ENCODE data around the gene RALGPS1.

RALGPS1 gene

GRCh38 chr9:127109212-127109711 is 194.7 kb downstream of the RALGPS1 start:
- DNase-seq (ENCODE audit: low spot score), result no peak
- in situ Hi-C loops (cut with MboI; ENCODE audit: low pct_unique_long_range_greater_than_20kb, low sequenced_read_pairs, unreplicated experiment), result no loop called here
- no peak for TF ChIP-seq CTCF (IDR thresholded peaks at IDR 0.05; ENCODE audit: extremely low read depth, insufficient read depth, missing control alignments)

GRCh38 chr9:127112056-127112455 is 197.5 kb downstream of the RALGPS1 start:
- no peak for DNase-seq (ENCODE audit: low spot score)
- in situ Hi-C loops (cut with MboI; ENCODE audit: low pct_unique_long_range_greater_than_20kb, low sequenced_read_pairs, unreplicated experiment), result no loop called here

GRCh38 chr9:127112735-127113161 is 198.2 kb downstream of the RALGPS1 start:
- DNase-seq (ENCODE audit: low spot score), result no peak
- in situ Hi-C loops (cut with MboI; ENCODE audit: low pct_unique_long_range_greater_than_20kb, low sequenced_read_pairs, unreplicated experiment), result no loop called here
- TF ChIP-seq CTCF (IDR thresholded peaks at IDR 0.05; ENCODE audit: extremely low read depth, insufficient read depth, missing control alignments), result no peak

More at GRCh38 chr9:127112056-127112455, 197.5 kb downstream of the RALGPS1 start:
- TF ChIP-seq CTCF (IDR thresholded peaks at IDR 0.05; ENCODE audit: extremely low read depth, insufficient read depth, missing control alignments), result no peak

GRCh38 chr9:127113191-127113972 is 198.8 kb downstream of the RALGPS1 start:
- TF ChIP-seq CTCF (IDR thresholded peaks at IDR 0.05; ENCODE audit: extremely low read depth, insufficient read depth, missing control alignments), result no peak
- in situ Hi-C loops (cut with MboI; ENCODE audit: low pct_unique_long_range_greater_than_20kb, low sequenced_read_pairs, unreplicated experiment), result no loop called here
- DNase-seq (ENCODE audit: low spot score), result no peak

- in situ Hi-C loops (cut with MboI; ENCODE audit: low pct_unique_long_range_greater_than_20kb, low sequenced_read_pairs, unreplicated experiment), result no loop called here
- no peak for TF ChIP-seq CTCF (IDR thresholded peaks at IDR 0.05; ENCODE audit: extremely low read depth, insufficient read depth, missing control alignments)
- DNase-seq (ENCODE audit: low spot score), result no peak
Measured at GRCh38 chr9:127114606-127115005, 200.0 kb downstream of the RALGPS1 start.

- no peak for TF ChIP-seq CTCF (IDR thresholded peaks at IDR 0.05; ENCODE audit: extremely low read depth, insufficient read depth, missing control alignments)
- in situ Hi-C loops (cut with MboI; ENCODE audit: low pct_unique_long_range_greater_than_20kb, low sequenced_read_pairs, unreplicated experiment), result no loop called here
- DNase-seq (ENCODE audit: low spot score), result no peak
Measured at GRCh38 chr9:127116088-127116726, 201.6 kb downstream of the RALGPS1 start.
